ENCODE results near the gene MC2R.

MC2R gene

DNA sequence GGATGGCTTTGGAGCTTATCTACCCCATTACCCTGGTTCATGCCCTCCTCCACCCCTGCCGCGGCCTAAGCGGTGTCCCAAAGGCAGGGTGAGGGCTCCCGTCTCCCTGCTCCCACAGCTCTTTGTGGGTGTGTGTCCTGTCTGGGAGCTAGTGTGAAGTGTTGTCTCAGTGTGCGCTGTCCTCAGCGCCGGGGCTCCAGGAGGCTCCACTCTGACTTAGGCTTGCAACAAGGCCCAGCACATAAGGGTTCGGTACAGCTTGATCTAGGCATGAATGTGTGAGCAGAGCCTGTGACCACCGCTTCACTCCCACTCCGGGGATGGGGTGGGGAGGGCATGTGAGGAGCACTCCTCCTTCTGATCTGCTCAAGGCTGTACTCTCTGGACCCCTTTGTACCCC lies 1.2 kb downstream of the MC2R start:
- DNase-seq (ENCODE audit: low read depth): no peak
- no peak overlapping the region for H3K4me3 ChIP-seq (ENCODE audit: low read depth, low read length)
- TF ChIP-seq, protein P1, sequence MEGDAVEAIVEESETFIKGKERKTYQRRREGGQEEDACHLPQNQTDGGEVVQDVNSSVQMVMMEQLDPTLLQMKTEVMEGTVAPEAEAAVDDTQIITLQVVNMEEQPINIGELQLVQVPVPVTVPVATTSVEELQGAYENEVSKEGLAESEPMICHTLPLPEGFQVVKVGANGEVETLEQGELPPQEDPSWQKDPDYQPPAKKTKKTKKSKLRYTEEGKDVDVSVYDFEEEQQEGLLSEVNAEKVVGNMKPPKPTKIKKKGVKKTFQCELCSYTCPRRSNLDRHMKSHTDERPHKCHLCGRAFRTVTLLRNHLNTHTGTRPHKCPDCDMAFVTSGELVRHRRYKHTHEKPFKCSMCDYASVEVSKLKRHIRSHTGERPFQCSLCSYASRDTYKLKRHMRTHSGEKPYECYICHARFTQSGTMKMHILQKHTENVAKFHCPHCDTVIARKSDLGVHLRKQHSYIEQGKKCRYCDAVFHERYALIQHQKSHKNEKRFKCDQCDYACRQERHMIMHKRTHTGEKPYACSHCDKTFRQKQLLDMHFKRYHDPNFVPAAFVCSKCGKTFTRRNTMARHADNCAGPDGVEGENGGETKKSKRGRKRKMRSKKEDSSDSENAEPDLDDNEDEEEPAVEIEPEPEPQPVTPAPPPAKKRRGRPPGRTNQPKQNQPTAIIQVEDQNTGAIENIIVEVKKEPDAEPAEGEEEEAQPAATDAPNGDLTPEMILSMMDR (IDR thresholded peaks at IDR 0.05; ENCODE audit: insufficient read depth, low read depth, low read length, missing control alignments): no peak

GRCh38 chr18:13913205-13913604 lies 2.1 kb downstream of the MC2R start:
- no peak overlapping the region for H3K4me3 ChIP-seq (ENCODE audit: low read depth, low read length)
- no peak for DNase-seq (ENCODE audit: low read depth)
- TF ChIP-seq, protein P1 (IDR thresholded peaks at IDR 0.05; ENCODE audit: insufficient read depth, low read depth, low read length, missing control alignments): no peak

DNA sequence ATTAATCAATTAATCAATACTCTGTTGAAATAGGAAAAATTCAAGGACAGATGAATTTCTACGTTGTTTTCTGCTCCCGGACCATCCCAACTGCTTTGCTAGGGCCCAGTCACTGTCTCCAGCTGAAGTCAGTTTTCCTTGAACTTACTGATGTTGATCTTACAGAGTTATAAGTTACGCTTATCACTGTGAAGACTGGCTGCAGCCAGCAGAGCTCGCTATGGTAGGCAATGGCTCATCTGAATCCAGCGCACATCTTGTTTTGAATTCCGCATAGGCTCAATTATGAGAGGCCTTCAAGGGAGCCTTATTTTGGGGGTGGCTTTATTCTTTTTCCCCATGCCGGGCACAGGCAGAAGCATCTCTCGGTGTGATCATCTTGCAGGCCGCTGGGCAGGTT lies 2.7 kb downstream of the MC2R start:
- TF ChIP-seq, protein P1 (IDR thresholded peaks at IDR 0.05; ENCODE audit: insufficient read depth, low read depth, low read length, missing control alignments): no peak
- no peak overlapping the region for H3K4me3 ChIP-seq (ENCODE audit: low read depth, low read length)
- DNase-seq (ENCODE audit: low read depth): no peak

- TF ChIP-seq, protein P1 (IDR thresholded peaks at IDR 0.05; ENCODE audit: insufficient read depth, low read depth, low read length, missing control alignments): no peak
- H3K4me3 ChIP-seq (ENCODE audit: low read depth, low read length): no peak overlapping the region
Observed at GRCh38 chr18:13910986-13911385, 4.3 kb downstream of the MC2R start.

DNA sequence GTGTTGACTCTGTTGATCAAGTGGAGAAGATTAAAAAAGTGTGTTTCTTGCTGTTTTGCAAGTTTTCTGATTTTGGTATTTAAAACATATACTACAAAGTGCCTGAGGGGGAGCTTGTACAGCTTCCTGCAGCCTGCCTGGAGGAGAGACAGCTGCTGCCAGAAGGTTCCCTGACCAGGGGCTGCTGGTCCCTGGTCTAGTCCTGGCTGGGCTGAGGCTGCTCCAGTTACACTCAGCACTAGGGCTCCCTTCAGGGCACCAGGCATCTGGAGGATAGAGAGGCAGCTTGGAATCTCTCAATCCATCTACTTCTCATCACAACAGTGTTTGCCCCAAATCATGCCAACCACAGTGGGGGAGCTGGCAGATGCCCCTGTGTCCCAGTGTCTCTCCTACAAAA lies 4.8 kb downstream of the MC2R start:
- no peak for DNase-seq (ENCODE audit: low read depth)
- H3K4me3 ChIP-seq (ENCODE audit: low read depth, low read length): no peak overlapping the region
- TF ChIP-seq, protein P1 (IDR thresholded peaks at IDR 0.05; ENCODE audit: insufficient read depth, low read depth, low read length, missing control alignments): no peak

More at GRCh38 chr18:13910986-13911385, 4.3 kb downstream of the MC2R start:
- DNase-seq (ENCODE audit: low read depth): no peak

DNA sequence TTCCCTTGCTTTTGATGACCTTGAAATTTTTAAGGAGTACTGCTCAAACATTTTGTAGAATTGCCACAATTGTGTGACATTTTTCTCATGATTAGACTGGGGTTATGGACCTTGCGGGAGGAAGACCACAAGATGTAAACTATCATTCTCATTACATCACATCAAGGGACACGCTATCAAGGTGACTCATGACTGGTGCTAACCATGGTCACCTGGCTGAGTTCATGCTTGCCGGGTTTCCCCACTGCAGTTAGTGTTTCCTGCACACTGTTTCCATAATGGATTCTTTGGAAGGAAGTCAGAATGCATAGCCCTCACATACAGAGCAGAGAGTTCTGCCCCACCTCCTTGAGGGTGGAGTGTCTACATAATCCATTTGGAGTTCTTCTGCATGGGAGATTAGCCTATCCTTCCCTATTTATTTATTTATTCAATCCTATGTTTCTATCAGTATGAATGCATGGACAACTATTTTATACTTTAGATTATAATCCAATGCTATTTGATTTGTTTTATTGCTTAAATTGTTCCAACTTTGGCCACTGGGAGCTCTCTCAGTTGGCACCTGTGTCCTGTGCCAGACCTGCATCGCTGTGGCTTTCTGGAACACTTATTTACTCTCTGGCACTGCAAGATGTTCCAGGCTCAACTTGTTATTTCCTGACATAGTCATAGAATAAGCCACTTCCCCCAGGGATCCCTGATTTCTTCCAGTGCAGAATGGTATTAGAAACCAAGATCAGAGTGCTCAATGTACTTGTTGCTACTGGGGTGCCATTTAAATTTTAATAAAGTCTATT lies 6.0 kb downstream of the MC2R start:
- no peak overlapping the region for H3K4me3 ChIP-seq (ENCODE audit: low read depth, low read length)
- TF ChIP-seq, protein P1 (IDR thresholded peaks at IDR 0.05; ENCODE audit: insufficient read depth, low read depth, low read length, missing control alignments): no peak
- DNase-seq (ENCODE audit: low read depth): no peak

- TF ChIP-seq, protein P1 (IDR thresholded peaks at IDR 0.05; ENCODE audit: insufficient read depth, low read depth, low read length, missing control alignments): no peak
- no peak overlapping the region for H3K4me3 ChIP-seq (ENCODE audit: low read depth, low read length)
- no peak for DNase-seq (ENCODE audit: low read depth)
Observed at GRCh38 chr18:13900633-13901032, 14.7 kb downstream of the MC2R start.

Measured in GM12865 (cell line).